HEK293 (cell line): ENCODE data around the gene PDGFA.

Experiments
- CTCF ChIA-PET: fragments of 350-600 bp; formaldehyde crosslinking; extraction: SDS; loops from one replicate; lab custom pipeline; 2021; ENCODE audit warnings: antibody characterized with exemption; lab: Yijun Ruan, JAX
- POLR2A ChIA-PET: fragments of 300-600 bp; formaldehyde crosslinking; extraction: SDS; loops from one replicate; lab custom pipeline; 2020; ENCODE audit warnings: antibody characterized with exemption, inconsistent platforms; lab: Yijun Ruan, JAX
- H3K27ac ChIP-seq: fragments of 200-500 bp; sonication (Bioruptor generic); 2 replicates; pipeline ENCODE4 v1.5.1; 2014; ENCODE audit warnings: low read depth, low read length, control low read depth, inconsistent platforms; ENCODE audit errors: extremely low read depth
- H3K36me3 ChIP-seq, 2 experiments: fragments of 200-500 bp in 1 of 2; sonication (Bioruptor generic) in 1 of 2; 1 replicate in 1 of 2; 2 replicates in 1 of 2; pipeline ENCODE4 v1.5.1; 2014 to 2017; ENCODE audit warnings: inconsistent platforms in 2 of 2, low read length in 2 of 2; ENCODE audit not compliant: control insufficient read depth in 2 of 2, insufficient read depth in 1 of 2
- H3K4me1 ChIP-seq: fragments of 200-500 bp; sonication (Bioruptor generic); 2 replicates; pipeline ENCODE4 v1.5.1; 2014; ENCODE audit warnings: mild to moderate bottlenecking, low read length, inconsistent platforms; ENCODE audit not compliant: control insufficient read depth, insufficient read depth
- H3K4me3 ChIP-seq: 2 replicates; pipeline ENCODE4 v1.5.1; 2011; ENCODE audit warnings: low read depth, mild to moderate bottlenecking, control low read depth, low read length, moderate library complexity
- H3K9me3 ChIP-seq: fragments of 200-500 bp; sonication (Bioruptor generic); 2 replicates; pipeline ENCODE4 v1.5.1; 2014; ENCODE audit warnings: low read depth, low read length, inconsistent platforms; ENCODE audit not compliant: control insufficient read depth, insufficient read depth
- EGR2 ChIP-seq: fragments of 450-650 bp; formaldehyde crosslinking; IDR thresholded peaks from 2 replicates; pipeline ENCODE4 v1.5.1; 2016; ENCODE audit warnings: low read depth, missing biosample characterization, missing genetic modification characterization
- HOXD13 ChIP-seq: sonication (generic); formaldehyde crosslinking; IDR thresholded peaks from 2 replicates; pipeline ENCODE4 v1.8.0; 2022; ENCODE audit warnings: missing genetic modification reagents, borderline replicate concordance
- PRDM1 ChIP-seq: fragments of 450-650 bp; formaldehyde crosslinking; IDR thresholded peaks from 2 replicates; pipeline ENCODE4; 2016; ENCODE audit warnings: missing biosample characterization, missing genetic modification characterization
- SCRT2 ChIP-seq: fragments of 450-650 bp; formaldehyde crosslinking; IDR thresholded peaks from 2 replicates; pipeline ENCODE4 v1.5.1; 2016; ENCODE audit warnings: missing biosample characterization, missing genetic modification characterization
- TRIM28 ChIP-seq: IDR thresholded peaks from 2 replicates; pipeline ENCODE4 v1.6.1; 2011; ENCODE audit warnings: low read length, control low read depth, borderline replicate concordance
- ZEB2 ChIP-seq: fragments of 450-650 bp; formaldehyde crosslinking; IDR thresholded peaks from 2 replicates; pipeline ENCODE4 v1.5.1; 2016; ENCODE audit warnings: missing biosample characterization, missing genetic modification characterization
- ZFHX2 ChIP-seq: fragments of 450-650 bp; formaldehyde crosslinking; conservative IDR thresholded peaks from 2 replicates; pipeline ENCODE4 v1.5.1; 2016; ENCODE audit warnings: missing biosample characterization, missing genetic modification characterization
- ZFP37 ChIP-seq: fragments of 450-650 bp; formaldehyde crosslinking; IDR thresholded peaks from 2 replicates; pipeline ENCODE4 v1.5.1; 2016; ENCODE audit warnings: missing biosample characterization, missing genetic modification characterization
- ZNF174 ChIP-seq: fragments of 450-650 bp; formaldehyde crosslinking; IDR thresholded peaks from 2 replicates; pipeline ENCODE4 v1.5.0; 2017; ENCODE audit warnings: missing biosample characterization, mild to moderate bottlenecking, missing genetic modification characterization
- ZNF404 ChIP-seq: fragments of 450-650 bp; formaldehyde crosslinking; IDR thresholded peaks from 2 replicates; pipeline ENCODE4 v1.5.1; 2017; ENCODE audit warnings: missing biosample characterization, missing genetic modification characterization
- ZNF529 ChIP-seq: fragments of 450-650 bp; formaldehyde crosslinking; IDR thresholded peaks from 2 replicates; pipeline ENCODE4 v1.5.1; 2017; ENCODE audit warnings: missing genetic modification characterization, missing biosample characterization; ENCODE audit not compliant: insufficient replicate concordance
- ZNF530 ChIP-seq: fragments of 450-650 bp; formaldehyde crosslinking; IDR thresholded peaks from 2 replicates; pipeline ENCODE4 v1.5.1; 2016; ENCODE audit warnings: low read depth, missing biosample characterization, missing genetic modification characterization
- ZNF610 ChIP-seq: fragments of 450-650 bp; formaldehyde crosslinking; IDR thresholded peaks from 2 replicates; pipeline ENCODE4 v1.5.1; 2016; ENCODE audit warnings: missing biosample characterization, missing genetic modification characterization, borderline replicate concordance
- ZNF626 ChIP-seq: fragments of 450-650 bp; sonication (Bioruptor Pico); formaldehyde crosslinking; IDR thresholded peaks from 2 replicates; pipeline ENCODE4 v1.5.1; 2018; ENCODE audit warnings: missing biosample characterization, missing genetic modification characterization, inconsistent platforms
- ZNF629 ChIP-seq: fragments of 450-650 bp; formaldehyde crosslinking; IDR thresholded peaks from 2 replicates; pipeline ENCODE4 v1.5.1; 2017; ENCODE audit warnings: missing biosample characterization, missing genetic modification characterization
- ZNF670 ChIP-seq: fragments of 450-650 bp; formaldehyde crosslinking; IDR thresholded peaks from 2 replicates; pipeline ENCODE4 v1.5.1; 2016; ENCODE audit warnings: missing biosample characterization, missing genetic modification characterization, low read depth
- TF ChIP-seq, protein P1 (sequence below): fragments of 450-650 bp; IDR thresholded peaks from 2 replicates; pipeline ENCODE4 v1.5.1; 2018; ENCODE audit warnings: missing biosample characterization, mild to moderate bottlenecking, missing genetic modification characterization
- TF ChIP-seq, protein P2 (sequence below): fragments of 450-650 bp; IDR thresholded peaks from 2 replicates; pipeline ENCODE4 v1.5.1; 2018; ENCODE audit warnings: missing biosample characterization, missing genetic modification characterization
- TF ChIP-seq, protein P3 (sequence below): fragments of 450-650 bp; formaldehyde crosslinking; IDR thresholded peaks from 2 replicates; pipeline ENCODE4 v1.5.1; 2017; ENCODE audit warnings: missing biosample characterization, missing genetic modification characterization
- TF ChIP-seq, protein P4 (sequence below): fragments of 450-650 bp; formaldehyde crosslinking; IDR thresholded peaks from 2 replicates; pipeline ENCODE4 v1.5.1; 2016; ENCODE audit warnings: missing biosample characterization, missing genetic modification characterization
- TF ChIP-seq, protein P5 (sequence below): fragments of 450-650 bp; formaldehyde crosslinking; IDR thresholded peaks from 2 replicates; pipeline ENCODE4 v1.5.1; 2016; ENCODE audit warnings: missing biosample characterization, missing genetic modification characterization
- TF ChIP-seq, protein P6 (sequence below): fragments of 450-650 bp; formaldehyde crosslinking; IDR thresholded peaks from 2 replicates; pipeline ENCODE4 v1.5.1; 2016; ENCODE audit warnings: missing biosample characterization, missing genetic modification characterization

Gene PDGFA

DNA sequence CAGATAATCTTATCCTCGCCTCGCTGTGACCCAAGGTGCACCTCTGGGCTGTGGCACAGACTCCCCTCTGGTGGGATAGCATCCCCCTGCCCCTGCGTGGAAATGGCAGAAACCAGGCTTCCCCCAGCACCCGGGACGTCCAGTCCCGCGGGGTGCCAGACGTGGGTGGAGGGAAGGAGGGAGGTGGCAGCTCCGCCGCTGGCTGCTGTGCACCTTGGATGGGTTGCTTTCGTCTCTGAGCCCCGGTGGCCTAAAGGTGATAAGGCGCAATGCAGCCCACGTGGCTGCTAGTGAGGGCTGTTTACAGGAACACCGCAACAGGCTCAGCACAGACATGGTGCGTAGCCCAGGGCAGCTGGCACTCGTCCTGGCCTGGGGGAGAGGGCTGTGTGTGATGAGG lies 13.6 kb upstream of the PDGFA start (continued):
- no peak for TF ChIP-seq ZNF670
- TF ChIP-seq ZNF529: no peak
- TF ChIP-seq ZNF530 (tag by site-specific recombination): no peak
- TF ChIP-seq, all 188 proteins: peak for 0

DNA sequence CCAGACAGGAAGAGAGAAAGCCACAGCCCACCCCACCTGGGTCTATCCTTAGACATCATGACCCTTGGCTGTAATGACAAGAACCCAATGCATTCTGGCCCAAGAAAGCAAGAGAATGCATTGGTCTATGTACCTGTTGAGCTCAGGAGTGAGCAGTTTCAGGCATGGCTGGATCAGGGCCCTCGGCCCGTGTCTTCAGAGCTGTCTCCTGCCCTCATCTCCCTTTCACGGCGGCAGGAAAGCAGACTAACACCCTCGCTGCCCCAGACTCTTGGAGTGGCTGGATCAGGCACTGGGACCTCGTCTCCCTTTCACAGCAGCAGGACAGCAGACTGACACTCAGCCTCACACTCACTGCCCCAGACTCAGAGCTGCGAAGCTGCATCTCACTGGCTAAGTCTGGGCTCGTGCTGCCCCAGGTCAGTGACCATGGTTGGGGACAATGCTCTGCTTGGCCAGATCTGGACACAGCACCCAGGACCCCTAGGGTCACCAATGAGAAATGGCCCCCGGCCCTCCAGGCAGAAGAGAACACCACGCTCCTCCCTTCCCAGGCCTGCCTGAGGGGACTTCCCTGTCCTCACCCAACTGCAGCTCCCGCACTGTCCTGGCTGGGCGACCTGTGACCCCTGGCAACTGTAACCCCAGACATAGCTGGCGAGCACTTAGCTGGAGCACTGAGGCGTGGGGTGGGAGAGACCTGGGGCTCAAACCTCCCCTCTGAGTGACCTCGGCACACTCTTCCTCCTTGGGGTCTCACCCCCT lies 12.9 kb upstream of the PDGFA start:
- Histone ChIP-seq H3K4me1 (no peaks in the 10 kb centered on the region), H3K4me3 (no peak overlapping the region), H3K36me3 (no peaks in the 10 kb centered on the region), H3K9me3 (no peaks in the 10 kb centered on the region), H3K27ac (no peak overlapping the region)
- no peak for TF ChIP-seq ZNF404
- TF ChIP-seq SCRT2: 0 out of 2 replicates have a peak, but pooled peaks have one; percentile 34
- CTCF ChIA-PET: interaction anchor here (1.5 kb wide), 1 partner anchor 8 kb away, joined by 5 read pairs; no protein-coding TSS in a partner anchor
- POLR2A ChIA-PET: no interaction called here

DNA sequence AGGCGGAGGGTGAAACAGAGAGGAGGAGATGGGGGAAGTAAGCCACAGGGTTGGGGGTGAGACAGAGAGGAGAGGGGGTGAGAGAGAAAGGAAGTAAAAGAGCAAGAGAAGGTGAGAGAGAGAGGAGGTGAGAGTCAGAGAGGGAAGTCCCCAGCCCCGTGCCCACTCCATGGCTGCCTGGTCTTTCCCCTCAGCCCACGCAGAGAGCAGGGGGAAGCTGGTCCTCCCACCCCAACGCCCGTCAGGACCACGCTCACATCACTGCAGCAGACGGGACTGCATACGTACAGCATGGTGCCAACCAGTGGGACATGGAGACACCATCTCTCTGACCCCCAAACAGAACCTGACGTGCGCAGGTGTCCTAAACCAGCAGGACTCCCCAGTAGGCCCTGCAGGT lies 12.1 kb upstream of the PDGFA start:
- H3K27ac ChIP-seq: no peak overlapping the region
- TF ChIP-seq, protein P1, sequence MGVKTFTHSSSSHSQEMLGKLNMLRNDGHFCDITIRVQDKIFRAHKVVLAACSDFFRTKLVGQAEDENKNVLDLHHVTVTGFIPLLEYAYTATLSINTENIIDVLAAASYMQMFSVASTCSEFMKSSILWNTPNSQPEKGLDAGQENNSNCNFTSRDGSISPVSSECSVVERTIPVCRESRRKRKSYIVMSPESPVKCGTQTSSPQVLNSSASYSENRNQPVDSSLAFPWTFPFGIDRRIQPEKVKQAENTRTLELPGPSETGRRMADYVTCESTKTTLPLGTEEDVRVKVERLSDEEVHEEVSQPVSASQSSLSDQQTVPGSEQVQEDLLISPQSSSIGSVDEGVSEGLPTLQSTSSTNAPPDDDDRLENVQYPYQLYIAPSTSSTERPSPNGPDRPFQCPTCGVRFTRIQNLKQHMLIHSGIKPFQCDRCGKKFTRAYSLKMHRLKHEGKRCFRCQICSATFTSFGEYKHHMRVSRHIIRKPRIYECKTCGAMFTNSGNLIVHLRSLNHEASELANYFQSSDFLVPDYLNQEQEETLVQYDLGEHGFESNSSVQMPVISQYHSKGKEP (tag by site-specific recombination): no peak
- TF ChIP-seq ZFP37 (no peak), PRDM1 (tag by site-specific recombination) (0 out of 2 replicates have a peak, but pooled peaks have one; percentile 35), HOXD13 (CRISPR knock-in tag) (no peak), ZNF626 (tag by site-specific recombination) (no peak), ZEB2 (no peak), ZNF610 (tag by site-specific recombination) (no peak), ZFHX2 (peak; percentile 73), EGR2 (tag by site-specific recombination) (peak; percentile 56; the same call in 1 of the 2 replicates), ZNF629 (tag by site-specific recombination) (no peak), ZNF174 (tag by site-specific recombination) (no peak), TRIM28 (no peak)
- TF ChIP-seq, protein P2, sequence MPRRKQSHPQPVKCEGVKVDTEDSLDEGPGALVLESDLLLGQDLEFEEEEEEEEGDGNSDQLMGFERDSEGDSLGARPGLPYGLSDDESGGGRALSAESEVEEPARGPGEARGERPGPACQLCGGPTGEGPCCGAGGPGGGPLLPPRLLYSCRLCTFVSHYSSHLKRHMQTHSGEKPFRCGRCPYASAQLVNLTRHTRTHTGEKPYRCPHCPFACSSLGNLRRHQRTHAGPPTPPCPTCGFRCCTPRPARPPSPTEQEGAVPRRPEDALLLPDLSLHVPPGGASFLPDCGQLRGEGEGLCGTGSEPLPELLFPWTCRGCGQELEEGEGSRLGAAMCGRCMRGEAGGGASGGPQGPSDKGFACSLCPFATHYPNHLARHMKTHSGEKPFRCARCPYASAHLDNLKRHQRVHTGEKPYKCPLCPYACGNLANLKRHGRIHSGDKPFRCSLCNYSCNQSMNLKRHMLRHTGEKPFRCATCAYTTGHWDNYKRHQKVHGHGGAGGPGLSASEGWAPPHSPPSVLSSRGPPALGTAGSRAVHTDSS: no peak
- TF ChIP-seq, protein P3, sequence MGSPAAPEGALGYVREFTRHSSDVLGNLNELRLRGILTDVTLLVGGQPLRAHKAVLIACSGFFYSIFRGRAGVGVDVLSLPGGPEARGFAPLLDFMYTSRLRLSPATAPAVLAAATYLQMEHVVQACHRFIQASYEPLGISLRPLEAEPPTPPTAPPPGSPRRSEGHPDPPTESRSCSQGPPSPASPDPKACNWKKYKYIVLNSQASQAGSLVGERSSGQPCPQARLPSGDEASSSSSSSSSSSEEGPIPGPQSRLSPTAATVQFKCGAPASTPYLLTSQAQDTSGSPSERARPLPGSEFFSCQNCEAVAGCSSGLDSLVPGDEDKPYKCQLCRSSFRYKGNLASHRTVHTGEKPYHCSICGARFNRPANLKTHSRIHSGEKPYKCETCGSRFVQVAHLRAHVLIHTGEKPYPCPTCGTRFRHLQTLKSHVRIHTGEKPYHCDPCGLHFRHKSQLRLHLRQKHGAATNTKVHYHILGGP (tag by site-specific recombination): no peak
- TF ChIP-seq, protein P4, sequence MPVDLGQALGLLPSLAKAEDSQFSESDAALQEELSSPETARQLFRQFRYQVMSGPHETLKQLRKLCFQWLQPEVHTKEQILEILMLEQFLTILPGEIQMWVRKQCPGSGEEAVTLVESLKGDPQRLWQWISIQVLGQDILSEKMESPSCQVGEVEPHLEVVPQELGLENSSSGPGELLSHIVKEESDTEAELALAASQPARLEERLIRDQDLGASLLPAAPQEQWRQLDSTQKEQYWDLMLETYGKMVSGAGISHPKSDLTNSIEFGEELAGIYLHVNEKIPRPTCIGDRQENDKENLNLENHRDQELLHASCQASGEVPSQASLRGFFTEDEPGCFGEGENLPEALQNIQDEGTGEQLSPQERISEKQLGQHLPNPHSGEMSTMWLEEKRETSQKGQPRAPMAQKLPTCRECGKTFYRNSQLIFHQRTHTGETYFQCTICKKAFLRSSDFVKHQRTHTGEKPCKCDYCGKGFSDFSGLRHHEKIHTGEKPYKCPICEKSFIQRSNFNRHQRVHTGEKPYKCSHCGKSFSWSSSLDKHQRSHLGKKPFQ (tag by site-specific recombination): no peak
- TF ChIP-seq, protein P5, sequence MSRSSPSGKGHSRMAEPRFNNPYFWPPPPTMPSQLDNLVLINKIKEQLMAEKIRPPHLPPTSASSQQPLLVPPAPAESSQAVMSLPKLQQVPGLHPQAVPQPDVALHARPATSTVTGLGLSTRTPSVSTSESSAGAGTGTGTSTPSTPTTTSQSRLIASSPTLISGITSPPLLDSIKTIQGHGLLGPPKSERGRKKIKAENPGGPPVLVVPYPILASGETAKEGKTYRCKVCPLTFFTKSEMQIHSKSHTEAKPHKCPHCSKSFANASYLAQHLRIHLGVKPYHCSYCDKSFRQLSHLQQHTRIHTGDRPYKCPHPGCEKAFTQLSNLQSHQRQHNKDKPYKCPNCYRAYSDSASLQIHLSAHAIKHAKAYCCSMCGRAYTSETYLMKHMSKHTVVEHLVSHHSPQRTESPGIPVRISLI (tag by site-specific recombination): no peak
- TF ChIP-seq, protein P6, sequence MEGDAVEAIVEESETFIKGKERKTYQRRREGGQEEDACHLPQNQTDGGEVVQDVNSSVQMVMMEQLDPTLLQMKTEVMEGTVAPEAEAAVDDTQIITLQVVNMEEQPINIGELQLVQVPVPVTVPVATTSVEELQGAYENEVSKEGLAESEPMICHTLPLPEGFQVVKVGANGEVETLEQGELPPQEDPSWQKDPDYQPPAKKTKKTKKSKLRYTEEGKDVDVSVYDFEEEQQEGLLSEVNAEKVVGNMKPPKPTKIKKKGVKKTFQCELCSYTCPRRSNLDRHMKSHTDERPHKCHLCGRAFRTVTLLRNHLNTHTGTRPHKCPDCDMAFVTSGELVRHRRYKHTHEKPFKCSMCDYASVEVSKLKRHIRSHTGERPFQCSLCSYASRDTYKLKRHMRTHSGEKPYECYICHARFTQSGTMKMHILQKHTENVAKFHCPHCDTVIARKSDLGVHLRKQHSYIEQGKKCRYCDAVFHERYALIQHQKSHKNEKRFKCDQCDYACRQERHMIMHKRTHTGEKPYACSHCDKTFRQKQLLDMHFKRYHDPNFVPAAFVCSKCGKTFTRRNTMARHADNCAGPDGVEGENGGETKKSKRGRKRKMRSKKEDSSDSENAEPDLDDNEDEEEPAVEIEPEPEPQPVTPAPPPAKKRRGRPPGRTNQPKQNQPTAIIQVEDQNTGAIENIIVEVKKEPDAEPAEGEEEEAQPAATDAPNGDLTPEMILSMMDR: no peak
- TF ChIP-seq, all 188 proteins: peak for 3
- Histone ChIP-seq H3K36me3 (no peaks in the 10 kb centered on the region), H3K4me1 (no peaks in the 10 kb centered on the region), H3K4me3 (no peak overlapping the region), H3K9me3 (no peaks in the 10 kb centered on the region)
- POLR2A ChIA-PET: no interaction called here
- CTCF ChIA-PET: interaction anchor here (1.5 kb wide), 1 partner anchor 9 kb away, joined by 5 read pairs; no protein-coding TSS in a partner anchor
